Measurements from ENCODE around the gene RNF152. TPM values are rescaled to one million over a fixed set of nuclear protein-coding genes. Genes with fewer than 3 reads are reported as not detected.

RNF152 gene
- total RNA-seq, 1 experiment from 2014 or later: 2.3 TPM

DNA sequence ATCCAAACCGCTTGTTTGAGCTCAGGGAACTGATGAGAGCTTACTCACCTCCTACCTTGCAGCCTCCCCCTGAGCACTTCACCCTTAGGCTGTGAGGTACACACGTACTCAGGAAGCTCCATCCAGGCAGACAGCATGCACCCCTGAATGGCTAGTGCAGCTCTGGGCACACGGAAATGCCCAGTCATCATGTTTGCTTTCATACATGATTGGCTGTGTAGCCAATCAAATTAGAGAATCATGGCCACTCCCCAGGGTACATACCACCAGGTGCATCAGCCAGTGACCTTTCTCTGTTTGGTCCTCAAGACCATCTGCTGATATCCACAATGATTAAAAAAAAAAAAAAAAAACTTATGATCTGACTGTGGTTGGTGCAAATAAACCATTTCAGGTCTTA is 42.1 kb downstream of the RNF152 start:
- Histone ChIP-seq H4K20me1 (ENCODE audit: control insufficient read depth, insufficient read depth, insufficient read length) (no peaks in the 10 kb centered on the region), H2AK5ac (ENCODE audit: insufficient read length, low read length) (no peak overlapping the region), H3K23me2 (ENCODE audit: insufficient read length, low read depth, low read length, poor library complexity, severe bottlenecking) (no peaks in the 10 kb centered on the region), H2BK20ac (ENCODE audit: low read depth, low read length, poor library complexity, severe bottlenecking) (no peak overlapping the region), H3K79me2 (ENCODE audit: insufficient read depth, low read length) (no peaks in the 10 kb centered on the region), H3K9ac (ENCODE audit: extremely low read depth, insufficient read length, low read length) (no peak overlapping the region), H3K27ac (ENCODE audit: insufficient read length, low read depth, low read length) (no peak overlapping the region), H4K5ac (ENCODE audit: insufficient read length, low read depth, low read length) (no peak overlapping the region), H3T11ph (ENCODE audit: low read length) (no peak overlapping the region), H2BK15ac (ENCODE audit: low read depth, low read length) (no peak overlapping the region), H2BK120ac (ENCODE audit: low read depth, low read length, poor library complexity, severe bottlenecking) (no peak overlapping the region), H2AFZ (ENCODE audit: low read length) (no peak overlapping the region), H3K79me1 (ENCODE audit: insufficient read depth, low read depth, low read length, poor library complexity, severe bottlenecking) (no peaks in the 10 kb centered on the region), H3K56ac (ENCODE audit: insufficient read length, low read depth, low read length) (no peak overlapping the region), H3K18ac (ENCODE audit: insufficient read length, low read depth, low read length) (no peak overlapping the region), H4K91ac (ENCODE audit: insufficient read length, low read depth, low read length) (no peak overlapping the region), H3K4ac (ENCODE audit: low read depth, low read length) (no peak overlapping the region), H4K8ac (replicated peaks; ENCODE audit: insufficient read length, low read depth, low read length) (no peak overlapping the region), H3K4me2 (ENCODE audit: insufficient read depth, insufficient read length, low read length) (no peak overlapping the region), H3K9me3 (ENCODE audit: control insufficient read depth, low read depth, low read length) (no peaks in the 10 kb centered on the region), H3K4me1 (ENCODE audit: insufficient read depth, low read length) (no peaks in the 10 kb centered on the region; the same call in 1 of the 2 replicates), H3K27me3 (ENCODE audit: insufficient read depth, low read length) (no peaks in the 10 kb centered on the region), H2BK5ac (ENCODE audit: insufficient read length, low read length) (no peak overlapping the region), H3K14ac (ENCODE audit: insufficient read depth, low read length) (no peak overlapping the region), H2BK12ac (ENCODE audit: insufficient read length, low read depth, low read length) (no peak overlapping the region), H3K23ac (ENCODE audit: insufficient read length, low read depth, low read length) (no peak overlapping the region)
- Mint-ChIP-seq H3K36me3 (ENCODE audit: insufficient read depth in 1 of 3, low read depth in 3 of 3) (no peaks in the 10 kb centered on the region), H3K9me3 (no peaks in the 10 kb centered on the region), H3K27ac (no peak overlapping the region), H3K4me3 (no peak overlapping the region), H3K27me3 (ENCODE audit: low read depth) (no peaks in the 10 kb centered on the region), H3K4me1 (peaks cover 15 to 21% of the 10 kb centered on the region in 2 experiments)
- no CpG with 5 or more reads among the region's 3 CpGs for WGBS (ENCODE audit: extremely low coverage, insufficient read length, low lambda C conversion rate)
- no peak for DNase-seq
- TF ChIP-seq, protein P1, sequence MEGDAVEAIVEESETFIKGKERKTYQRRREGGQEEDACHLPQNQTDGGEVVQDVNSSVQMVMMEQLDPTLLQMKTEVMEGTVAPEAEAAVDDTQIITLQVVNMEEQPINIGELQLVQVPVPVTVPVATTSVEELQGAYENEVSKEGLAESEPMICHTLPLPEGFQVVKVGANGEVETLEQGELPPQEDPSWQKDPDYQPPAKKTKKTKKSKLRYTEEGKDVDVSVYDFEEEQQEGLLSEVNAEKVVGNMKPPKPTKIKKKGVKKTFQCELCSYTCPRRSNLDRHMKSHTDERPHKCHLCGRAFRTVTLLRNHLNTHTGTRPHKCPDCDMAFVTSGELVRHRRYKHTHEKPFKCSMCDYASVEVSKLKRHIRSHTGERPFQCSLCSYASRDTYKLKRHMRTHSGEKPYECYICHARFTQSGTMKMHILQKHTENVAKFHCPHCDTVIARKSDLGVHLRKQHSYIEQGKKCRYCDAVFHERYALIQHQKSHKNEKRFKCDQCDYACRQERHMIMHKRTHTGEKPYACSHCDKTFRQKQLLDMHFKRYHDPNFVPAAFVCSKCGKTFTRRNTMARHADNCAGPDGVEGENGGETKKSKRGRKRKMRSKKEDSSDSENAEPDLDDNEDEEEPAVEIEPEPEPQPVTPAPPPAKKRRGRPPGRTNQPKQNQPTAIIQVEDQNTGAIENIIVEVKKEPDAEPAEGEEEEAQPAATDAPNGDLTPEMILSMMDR (conservative IDR thresholded peaks at IDR 0.05): no peak
